HS-5 (cell line): ENCODE measurements around the gene MOCS1.

Source experiments
- DNase-seq: peaks from one replicate; pipeline ENCODE4 v3.0.0-alpha.2; 2012; ENCODE audit warnings: low read depth

The MOCS1 gene

GRCh38 chr6:39924283-39924682 lies 10.0 kb downstream of the MOCS1 start:
- no peak for DNase-seq

- DNase-seq = no peak
Measured at GRCh38 chr6:39923861-39924260, 10.4 kb downstream of the MOCS1 start.

GRCh38 chr6:39923394-39923793 lies 10.9 kb downstream of the MOCS1 start:
- DNase-seq = no peak

DNA sequence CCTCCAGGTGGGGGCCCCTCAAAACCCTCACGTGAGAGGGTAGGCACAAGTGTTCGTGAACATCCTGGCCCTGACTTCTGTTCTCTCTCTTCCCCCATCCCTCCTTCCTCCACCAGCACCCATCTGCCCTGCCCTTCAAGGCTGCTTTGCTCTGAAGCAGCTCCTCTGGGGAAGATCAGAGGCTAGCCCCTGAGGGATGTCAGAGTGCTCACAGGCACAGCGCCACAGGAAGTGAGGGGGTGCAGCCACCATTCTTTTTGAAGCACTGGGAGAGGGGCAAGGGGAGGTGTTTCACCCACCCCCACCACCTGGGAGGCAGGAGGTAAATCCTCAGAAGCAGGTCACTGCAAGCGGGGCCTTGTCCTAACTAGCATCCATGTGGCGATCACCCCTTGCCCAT lies 11.4 kb downstream of the MOCS1 start:
- no peak for DNase-seq

DNA sequence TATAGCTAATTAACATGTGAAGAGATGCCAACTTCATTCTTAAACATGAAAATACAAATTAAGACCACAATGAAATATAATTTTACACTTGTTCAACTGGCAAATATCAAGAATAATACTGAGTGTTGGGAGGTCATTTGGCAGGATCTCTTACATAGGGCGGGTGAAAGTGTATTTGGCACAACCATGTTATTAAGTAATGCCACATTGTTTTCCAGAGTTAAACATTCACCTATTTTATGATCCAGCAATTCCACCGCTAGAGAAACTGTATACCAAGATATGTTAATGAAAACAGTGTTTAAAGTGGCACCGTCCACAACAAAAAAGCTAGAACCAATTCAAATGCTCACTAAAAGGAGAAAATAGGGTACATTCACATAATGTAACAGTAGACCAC lies 14.1 kb downstream of the MOCS1 start:
- no peak for DNase-seq

- no peak for DNase-seq
Measured at GRCh38 chr6:39918831-39919230, 15.4 kb downstream of the MOCS1 start.

GRCh38 chr6:39917981-39918380 lies 16.3 kb downstream of the MOCS1 start:
- DNase-seq = no peak

- no peak for DNase-seq
Measured at GRCh38 chr6:39917329-39917728, 16.9 kb downstream of the MOCS1 start.

GRCh38 chr6:39915866-39916265 lies 18.4 kb downstream of the MOCS1 start:
- no peak for DNase-seq

DNA sequence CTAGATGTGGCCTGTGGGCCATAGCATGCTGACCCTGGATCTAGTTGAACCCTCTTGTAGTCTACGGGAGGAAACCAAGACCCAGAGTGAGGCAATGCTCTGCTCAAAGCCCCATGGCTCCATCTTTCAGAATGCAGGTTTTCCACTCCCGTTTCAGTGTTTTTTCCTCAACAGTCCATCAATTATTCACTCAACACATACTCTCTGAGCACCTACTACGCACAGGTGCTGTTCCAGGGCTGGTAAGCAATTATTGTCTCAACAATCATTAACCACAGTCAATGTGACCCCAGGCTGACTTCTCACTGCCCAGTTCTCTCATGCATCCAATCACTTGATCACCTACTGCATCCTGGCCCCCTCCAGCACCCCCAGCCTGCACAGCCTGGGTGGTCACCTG lies 20.0 kb downstream of the MOCS1 start:
- DNase-seq = no peak

DNA sequence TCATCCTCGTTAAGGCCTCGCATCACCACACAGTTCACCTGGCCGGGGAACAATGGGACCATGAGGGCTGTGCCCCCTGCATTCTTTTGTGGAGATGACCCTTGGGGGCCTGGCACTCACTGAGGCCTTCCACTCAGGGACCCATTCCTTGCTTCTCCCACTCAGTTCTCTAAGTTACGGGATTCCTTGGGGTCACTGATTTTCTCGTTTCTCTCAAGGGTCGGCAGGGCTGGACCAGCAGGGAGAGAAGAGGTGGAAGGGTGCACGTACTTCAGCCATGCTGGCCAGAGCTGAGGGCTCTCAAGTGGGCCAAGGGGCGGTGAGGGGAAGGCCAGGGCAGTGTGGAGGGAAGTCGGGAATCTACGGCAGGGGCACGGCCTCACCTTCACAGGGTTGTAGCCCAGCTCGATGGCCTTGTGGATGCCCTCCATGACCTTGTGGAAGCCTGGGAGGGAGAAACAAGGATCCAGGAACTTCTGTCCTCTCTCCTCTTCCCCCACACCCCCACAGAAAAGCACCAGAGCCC lies 20.8 kb downstream of the MOCS1 start:
- DNase-seq = no peak

DNA sequence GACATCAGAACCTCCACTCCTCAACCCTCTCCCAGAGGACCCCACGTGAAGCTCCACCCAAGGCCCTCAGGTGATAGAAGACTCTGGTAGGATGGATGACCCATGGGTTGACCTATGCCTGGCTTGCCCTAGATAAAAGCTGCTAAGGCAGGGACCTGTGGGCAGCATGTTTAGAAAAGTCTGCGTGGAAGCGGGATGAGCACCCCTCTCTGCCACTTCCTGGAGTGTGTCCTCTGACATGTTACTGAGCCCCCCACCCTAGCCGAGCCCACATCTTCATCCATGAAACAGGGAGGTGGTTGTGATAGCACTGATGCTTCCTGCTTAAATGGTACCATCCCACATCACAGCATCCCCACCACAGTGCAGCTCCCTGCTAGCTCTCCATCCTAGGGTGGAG lies 21.8 kb downstream of the MOCS1 start:
- no peak for DNase-seq

DNA sequence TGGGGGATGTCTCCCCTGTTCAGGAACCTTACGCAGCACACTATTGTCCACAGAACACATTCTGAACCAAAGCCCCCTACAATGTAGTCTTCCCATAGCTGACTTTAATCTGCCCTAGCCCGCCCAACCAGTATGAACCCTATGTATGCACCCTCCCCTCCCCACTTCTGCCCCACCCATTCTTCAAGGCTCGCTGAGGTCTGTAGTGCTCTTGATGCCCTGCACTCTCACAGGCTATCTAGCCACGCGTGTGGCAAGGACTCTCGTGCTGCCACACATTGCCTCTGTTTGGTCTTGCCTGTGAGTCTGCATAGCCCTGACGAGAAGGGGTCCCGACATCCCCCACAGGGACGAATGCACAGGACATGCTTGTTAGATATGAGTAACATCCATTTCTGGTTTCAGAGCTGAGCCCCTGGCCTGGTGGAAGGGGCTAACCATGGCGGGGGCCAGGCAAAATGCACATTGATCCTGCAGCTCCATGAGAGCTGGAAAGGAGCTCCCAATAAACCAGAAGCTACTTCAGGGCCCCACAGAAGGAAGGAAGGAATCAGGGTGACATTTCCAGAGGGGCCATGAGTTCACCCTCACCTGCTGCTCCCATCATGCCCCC lies 22.6 kb downstream of the MOCS1 start:
- no peak for DNase-seq

DNA sequence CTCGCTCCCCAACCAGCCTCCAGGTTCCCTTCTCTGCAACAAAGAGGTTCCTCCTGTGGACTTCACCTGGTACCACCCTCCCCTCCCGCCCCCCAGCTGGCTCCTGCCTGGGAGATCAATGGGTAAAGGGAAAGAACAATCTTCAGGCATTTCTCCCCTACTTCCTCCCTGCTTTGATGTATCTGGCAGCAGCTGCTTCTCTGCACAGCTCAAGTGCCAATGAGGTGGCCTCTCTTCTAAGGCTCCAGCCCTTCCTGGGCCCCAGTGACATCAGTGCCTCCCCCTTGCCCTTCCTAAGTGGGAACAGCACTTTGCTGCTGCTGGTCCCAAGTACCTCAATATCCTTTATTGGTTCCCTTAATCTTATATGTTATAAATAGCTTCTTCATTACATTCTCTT lies 23.5 kb downstream of the MOCS1 start:
- no peak for DNase-seq

DNA sequence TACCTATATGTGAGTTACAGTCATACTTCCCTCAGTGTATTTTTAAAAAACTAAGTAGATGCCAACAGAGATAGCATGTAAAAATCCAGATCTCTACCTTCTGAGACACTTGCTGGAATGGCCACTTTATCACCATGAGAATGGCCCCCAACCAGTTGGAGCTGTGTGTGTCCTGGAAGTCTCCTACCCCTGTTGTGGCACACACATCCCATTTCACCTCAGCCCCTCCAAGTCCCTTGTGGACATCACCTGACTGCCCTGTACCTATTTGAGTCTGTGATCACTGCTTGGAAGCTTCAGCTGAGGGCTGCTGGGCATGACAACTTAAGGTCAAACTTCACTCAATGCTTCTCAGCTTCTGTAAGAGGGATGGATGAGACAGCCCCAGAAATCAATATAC lies 24.1 kb downstream of the MOCS1 start:
- no peak for DNase-seq

- DNase-seq = no peak
Measured at GRCh38 chr6:39909701-39910100, 24.6 kb downstream of the MOCS1 start.

- no peak for DNase-seq
Measured at GRCh38 chr6:39908838-39909583, 25.3 kb downstream of the MOCS1 start.

DNA sequence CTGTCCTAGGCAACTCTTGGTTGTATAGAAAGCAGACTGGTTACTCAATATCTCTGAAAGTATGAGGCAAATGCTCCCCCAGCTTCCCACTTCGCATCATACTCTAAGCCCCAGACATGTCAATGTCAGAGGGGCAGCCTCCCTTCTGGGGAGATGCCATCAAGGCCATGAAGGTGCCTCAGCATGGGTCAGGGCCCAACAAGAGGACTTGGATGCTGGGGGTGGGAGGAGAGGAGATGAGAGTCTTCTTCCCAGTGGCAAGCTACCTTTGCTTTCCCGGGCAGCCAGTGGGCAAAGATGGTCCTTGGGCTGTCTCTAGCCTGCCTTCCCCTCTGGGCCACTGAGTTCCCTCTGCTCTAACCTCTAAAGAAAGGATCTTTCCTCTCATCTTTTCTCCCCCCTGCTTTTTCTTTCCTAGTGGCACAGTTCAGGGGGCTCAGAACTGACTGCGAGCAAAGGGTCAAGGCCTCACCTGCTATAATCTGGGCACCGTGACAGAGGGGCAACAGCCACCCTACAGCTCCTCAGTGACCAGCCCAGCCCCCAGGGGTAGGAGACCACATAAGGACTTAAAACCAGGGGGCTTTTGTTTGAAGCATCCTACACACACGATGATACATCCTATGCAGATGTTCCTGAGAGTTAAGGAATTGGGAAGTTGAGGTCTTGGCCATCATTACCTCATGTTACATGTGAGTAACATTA lies 26.2 kb downstream of the MOCS1 start:
- DNase-seq = no peak

GRCh38 chr6:39906318-39906761 lies 27.9 kb downstream of the MOCS1 start:
- DNase-seq = no peak

DNA sequence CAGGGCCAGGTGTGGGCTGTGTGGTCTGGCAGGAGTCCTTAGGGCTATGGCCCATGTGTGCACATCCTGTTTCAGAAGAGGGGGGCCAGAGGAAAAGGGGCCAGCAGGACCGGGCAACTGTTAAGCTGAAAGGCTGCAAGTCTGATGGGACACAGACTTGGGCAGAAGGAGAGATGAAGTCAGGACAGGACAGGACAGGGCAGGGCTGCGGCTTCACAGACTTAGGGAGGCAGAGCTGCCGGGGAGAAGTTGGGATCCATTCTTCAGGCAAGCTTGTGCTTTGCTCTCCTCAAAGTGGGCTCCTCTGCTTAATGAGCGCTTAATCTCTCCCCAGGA lies 28.7 kb downstream of the MOCS1 start:
- DNase-seq = no peak

GRCh38 chr6:39904946-39905639 lies 29.2 kb downstream of the MOCS1 start:
- DNase-seq = no peak

GRCh38 chr6:39903656-39904055 lies 30.6 kb downstream of the MOCS1 start:
- no peak for DNase-seq
